Medulla oblongata (tissue), 1 donor: ENCODE data around the gene ZNF101.
"Not testable (repeated sequence)": the region's sequence is repeated elsewhere in the genome, so short reads cannot be mapped to it uniquely, and the experiment has no call there.

Experiments used
- DNase-seq: peaks from one replicate; pipeline ENCODE4 v3.0.0-alpha.2; 2015; ENCODE audit errors: extremely low spot score

The ZNF101 gene

DNA sequence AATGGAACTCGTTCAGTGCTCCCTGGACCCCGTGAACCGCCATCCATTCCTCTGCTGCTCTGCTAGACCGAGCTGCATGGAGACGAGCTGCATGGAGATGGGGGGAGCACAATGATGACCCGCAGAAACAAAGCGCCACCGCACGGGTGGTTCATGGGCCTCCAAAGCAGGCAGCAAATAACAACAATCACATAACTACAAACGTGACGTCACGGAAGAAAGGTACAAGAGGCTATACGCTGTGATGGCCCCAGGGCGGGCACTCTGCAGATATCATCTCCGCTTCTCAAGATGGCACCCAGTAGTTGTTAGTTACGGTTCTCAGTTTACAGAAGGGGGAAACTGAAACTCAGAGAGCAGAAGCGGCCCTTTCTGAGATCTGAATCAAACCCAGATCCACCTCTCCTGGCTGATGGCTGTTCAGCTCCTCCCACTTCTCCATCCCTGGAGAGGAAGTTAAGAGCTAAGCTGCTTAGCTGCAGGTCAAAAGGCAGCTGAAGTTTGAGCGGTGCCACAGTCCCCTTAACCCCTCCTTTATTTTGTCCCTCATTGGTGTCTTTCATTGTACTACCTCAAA is 6.9 kb upstream of the ZNF101 start:
- peak; percentile 66 for DNase-seq

- no peak for DNase-seq
Measured at GRCh38 chr19:19662344-19662743, 6.3 kb upstream of the ZNF101 start.

DNA sequence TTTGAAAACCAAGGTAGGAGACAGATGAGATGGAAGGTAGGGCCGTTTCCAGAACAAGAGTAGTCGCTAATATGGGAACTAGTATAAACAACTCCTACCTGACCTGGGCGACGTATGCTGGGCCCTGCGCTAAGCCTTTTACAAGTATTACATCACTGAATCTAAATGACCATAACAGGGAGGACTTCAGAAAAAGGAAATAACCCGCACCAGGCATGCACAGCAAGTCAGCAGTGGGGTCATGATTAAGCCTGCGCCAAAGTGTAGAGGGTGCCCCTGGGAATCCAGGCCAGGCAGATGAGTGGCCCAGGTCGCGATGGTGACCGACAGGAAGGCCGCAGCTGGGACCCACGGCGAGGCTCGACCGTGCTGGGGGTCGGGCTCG is 5.8 kb upstream of the ZNF101 start:
- no peak for DNase-seq

GRCh38 chr19:19663256-19664120 is 5.2 kb upstream of the ZNF101 start, which contains the start of gene ATP13A1:
TSS of gene ATP13A1 (minus strand) at chr19:19663676. CDS start at chr19:19663666, 10 bp downstream.
- DNase-seq, result peak; percentile 98

GRCh38 chr19:19665420-19665948 is 3.2 kb upstream of the ZNF101 start:
- DNase-seq, result not testable (repeated sequence)

- DNase-seq, result no peak
Measured at GRCh38 chr19:19670070-19670551, 1.5 kb downstream of the ZNF101 start.

GRCh38 chr19:19672816-19673215 is 4.2 kb downstream of the ZNF101 start:
- no peak for DNase-seq

DNA sequence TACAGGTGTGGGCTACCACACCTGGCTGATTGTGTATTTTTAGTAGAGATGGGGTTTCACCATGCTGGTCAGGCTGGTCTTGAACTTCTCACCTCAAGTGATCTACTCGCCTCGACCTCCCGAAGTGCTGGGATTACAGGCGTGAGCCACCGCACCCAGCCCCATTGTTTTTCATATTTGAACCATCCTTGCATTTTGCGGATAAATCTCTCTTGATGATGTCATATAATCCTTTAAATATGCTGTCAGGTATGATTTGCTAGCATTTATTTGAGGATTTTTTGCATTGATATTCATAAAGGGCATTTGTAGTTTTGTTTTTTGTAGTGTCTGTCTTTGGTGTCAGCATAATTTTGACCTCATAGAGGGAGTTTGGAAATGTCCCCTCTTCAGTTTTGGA is 5.7 kb downstream of the ZNF101 start:
- DNase-seq, result no peak

GRCh38 chr19:19677579-19677978 is 8.9 kb downstream of the ZNF101 start:
- DNase-seq, result no peak

GRCh38 chr19:19679176-19680073 is 10.8 kb downstream of the ZNF101 start:
- no peak for DNase-seq

GRCh38 chr19:19686119-19686518 is 17.5 kb downstream of the ZNF101 start:
- not testable (repeated sequence) for DNase-seq

GRCh38 chr19:19686580-19686979 is 17.9 kb downstream of the ZNF101 start:
- DNase-seq, result no peak

- DNase-seq, result no peak
Measured at GRCh38 chr19:19687090-19687489, 18.5 kb downstream of the ZNF101 start.

DNA sequence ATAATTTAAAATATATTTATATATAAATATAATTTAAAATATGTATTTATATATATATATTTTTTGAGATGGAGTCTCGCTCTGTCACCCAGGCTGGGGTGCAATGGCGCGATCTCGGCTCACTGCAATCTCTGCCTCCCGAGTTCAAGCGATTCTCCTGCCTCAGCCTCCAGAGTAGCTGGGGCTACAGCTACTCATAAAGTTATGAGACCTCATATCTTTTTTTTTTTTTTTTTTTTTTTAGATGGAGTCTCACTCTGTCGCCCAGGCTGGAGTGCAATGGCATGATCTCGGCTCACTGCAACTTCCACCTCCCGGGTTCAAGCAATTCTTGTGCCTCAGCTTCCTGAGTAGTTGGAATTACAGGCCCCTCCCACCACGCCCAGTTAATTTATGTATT is 20.4 kb downstream of the ZNF101 start:
- DNase-seq, result not testable (repeated sequence)

DNA sequence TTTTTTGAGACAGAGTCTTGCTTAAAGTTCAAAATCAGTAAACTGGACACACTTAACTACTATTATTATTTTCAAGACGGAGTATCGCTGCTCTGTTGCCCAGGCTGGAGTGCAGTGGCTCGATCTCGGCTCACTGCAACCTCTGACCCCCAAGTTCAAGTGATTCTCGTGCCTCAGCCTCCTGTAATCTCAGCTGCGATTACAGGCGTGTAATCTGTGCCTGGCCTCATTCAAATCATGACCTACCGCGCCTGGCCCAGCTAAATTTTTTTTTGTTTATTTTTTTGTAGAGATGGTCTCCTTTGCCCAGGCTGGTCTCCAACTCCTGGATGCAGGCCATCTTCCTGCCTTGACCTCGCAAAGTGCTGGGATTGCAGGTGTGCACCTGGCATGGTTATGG is 23.0 kb downstream of the ZNF101 start:
- no peak for DNase-seq

DNA sequence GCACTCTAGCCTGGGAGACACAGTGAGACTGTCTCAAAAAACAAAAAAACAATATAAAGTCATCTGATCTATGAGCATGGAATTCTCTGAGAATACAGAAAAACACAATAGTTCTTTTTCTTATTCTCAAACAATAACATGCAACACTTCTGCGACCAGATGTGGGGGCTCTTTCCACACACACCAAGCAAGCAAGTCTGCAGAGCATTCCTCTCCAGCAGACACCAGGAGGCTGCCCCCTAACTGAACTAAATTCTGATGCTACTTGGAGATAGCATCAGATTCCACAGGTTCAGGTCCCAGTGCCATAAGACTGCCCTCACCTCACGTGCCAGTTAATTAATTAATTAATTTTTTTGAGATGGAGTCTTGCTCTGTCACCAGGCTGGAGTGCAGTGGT is 27.7 kb downstream of the ZNF101 start:
- DNase-seq, result no peak

- DNase-seq, result no peak
Measured at GRCh38 chr19:19697589-19697988, 28.9 kb downstream of the ZNF101 start.

DNA sequence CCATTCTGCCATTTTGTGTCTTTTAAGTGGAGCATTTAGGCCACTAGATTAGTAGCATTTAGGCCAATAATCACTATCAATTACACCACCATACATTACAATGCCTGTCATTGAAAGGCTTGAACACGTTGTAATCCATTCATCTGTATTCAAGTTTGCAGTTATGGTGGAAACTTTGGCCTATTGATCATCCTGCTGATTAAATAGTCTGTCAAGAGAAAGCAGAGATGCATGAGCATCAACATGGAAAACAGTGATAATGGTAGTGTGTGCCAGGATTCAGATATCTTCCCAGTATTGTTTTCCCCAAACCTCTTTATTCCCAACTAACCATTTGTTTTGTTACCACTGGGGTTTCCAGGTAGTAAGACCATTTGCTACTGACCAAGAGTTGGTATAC is 31.9 kb downstream of the ZNF101 start:
- DNase-seq, result not testable (repeated sequence)

- DNase-seq, result no peak
Measured at GRCh38 chr19:19704836-19705235, 36.2 kb downstream of the ZNF101 start.

DNA sequence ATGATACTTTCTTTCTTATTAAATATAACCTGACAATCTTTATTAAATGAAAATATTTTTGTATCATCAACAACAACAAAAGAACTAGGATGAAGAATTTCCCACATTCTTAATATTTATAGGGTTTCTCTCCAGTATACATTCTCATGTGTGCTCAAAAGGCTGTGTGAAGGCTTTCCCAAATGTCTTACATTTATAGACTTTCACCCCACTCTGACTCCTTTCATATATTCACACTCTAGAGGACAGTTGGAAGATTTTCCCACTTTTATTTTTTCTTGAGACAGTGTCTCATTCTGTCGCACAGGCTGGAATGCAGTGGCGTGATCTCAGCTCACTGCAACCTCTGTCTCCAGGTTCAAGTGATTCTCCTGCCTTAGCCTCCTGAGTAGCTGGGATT is 41.9 kb downstream of the ZNF101 start:
- DNase-seq, result no peak

DNA sequence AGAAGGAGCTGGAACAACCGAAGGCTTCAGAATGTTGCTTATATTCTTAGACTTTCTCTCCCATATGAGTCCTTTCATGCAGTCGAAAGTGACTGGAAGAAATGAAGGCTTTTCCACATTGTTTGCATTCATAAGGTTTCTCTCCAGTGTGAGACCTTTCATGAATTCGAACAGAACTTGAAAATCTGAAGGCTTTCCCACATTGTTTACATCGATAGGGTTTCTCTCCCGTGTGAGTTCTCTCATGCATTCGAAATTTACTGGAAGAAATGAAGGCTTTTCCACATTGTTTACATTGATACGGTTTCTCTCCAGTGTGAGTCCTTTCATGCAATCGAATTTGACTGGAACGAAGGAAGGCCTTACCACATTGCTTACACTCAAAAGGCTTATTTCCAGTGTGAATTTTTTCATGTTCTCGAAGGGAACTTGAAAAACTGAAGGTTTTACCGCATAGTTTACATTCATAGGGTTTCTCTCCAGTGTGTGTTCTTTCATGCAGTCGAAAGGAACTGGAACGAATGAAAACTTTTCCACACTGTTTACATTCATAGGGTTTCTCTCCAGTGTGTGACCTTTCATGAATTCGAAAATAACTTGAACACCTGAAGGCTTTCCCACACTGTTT is 42.8 kb downstream of the ZNF101 start:
- DNase-seq, result no peak
